ENCODE data around the gene FGF9.

GRCh38 chr13:21675095-21675991, 4.5 kb downstream of the FGF9 start:
- TF ChIP-seq ISL1 (CRISPR knock-in tag; IDR thresholded peaks at IDR 0.05) (no peak), GLIS3 (CRISPR knock-in tag; IDR thresholded peaks at IDR 0.05) (no peak), ZFP3 (CRISPR knock-in tag; IDR thresholded peaks at IDR 0.05) (no peak), SNAI2 (CRISPR knock-in tag; IDR thresholded peaks at IDR 0.05) (no peak), RARB (CRISPR knock-in tag; IDR thresholded peaks at IDR 0.05) (no peak)
- TF ChIP-seq, protein P1, sequence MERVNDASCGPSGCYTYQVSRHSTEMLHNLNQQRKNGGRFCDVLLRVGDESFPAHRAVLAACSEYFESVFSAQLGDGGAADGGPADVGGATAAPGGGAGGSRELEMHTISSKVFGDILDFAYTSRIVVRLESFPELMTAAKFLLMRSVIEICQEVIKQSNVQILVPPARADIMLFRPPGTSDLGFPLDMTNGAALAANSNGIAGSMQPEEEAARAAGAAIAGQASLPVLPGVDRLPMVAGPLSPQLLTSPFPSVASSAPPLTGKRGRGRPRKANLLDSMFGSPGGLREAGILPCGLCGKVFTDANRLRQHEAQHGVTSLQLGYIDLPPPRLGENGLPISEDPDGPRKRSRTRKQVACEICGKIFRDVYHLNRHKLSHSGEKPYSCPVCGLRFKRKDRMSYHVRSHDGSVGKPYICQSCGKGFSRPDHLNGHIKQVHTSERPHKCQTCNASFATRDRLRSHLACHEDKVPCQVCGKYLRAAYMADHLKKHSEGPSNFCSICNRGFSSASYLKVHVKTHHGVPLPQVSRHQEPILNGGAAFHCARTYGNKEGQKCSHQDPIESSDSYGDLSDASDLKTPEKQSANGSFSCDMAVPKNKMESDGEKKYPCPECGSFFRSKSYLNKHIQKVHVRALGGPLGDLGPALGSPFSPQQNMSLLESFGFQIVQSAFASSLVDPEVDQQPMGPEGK (CRISPR knock-in tag; IDR thresholded peaks at IDR 0.05; ENCODE audit: borderline replicate concordance) = no peak
